Esophagus squamous epithelium (tissue), 5 donors: ENCODE measurements around the gene LSM8. TPM values are rescaled to one million over a fixed set of nuclear protein-coding genes. Genes with fewer than 3 reads are reported as not detected.

Experiments used
- DNase-seq: peaks from one replicate; lab custom pipeline; 2025; lab: John Stamatoyannopoulos, UW
- H3K27ac ChIP-seq, 4 donors: fragments of 200-600 bp; sonication (generic); one replicate each; pipeline ENCODE4 v1.5.1; 2016 to 2019; ENCODE audit warnings: mild to moderate bottlenecking in 1 of 4
- H3K27me3 ChIP-seq, 4 donors: fragments of 200-600 bp; sonication (generic); 1 replicate in 3 of 4; 2 replicates in 1 of 4; pipeline versions ENCODE4 v1.5.1 to v1.6.0; 2017 to 2021; ENCODE audit warnings: antibody characterized with exemption in 1 of 4
- H3K36me3 ChIP-seq, 3 donors: fragments of 200-600 bp; sonication (generic); one replicate each; pipeline ENCODE4 v1.5.1; 2016 to 2019
- H3K4me1 ChIP-seq, 3 donors: fragments of 200-600 bp; sonication (generic); one replicate each; pipeline ENCODE4 v1.5.1; 2017 to 2019
- H3K4me3 ChIP-seq, 4 donors: fragments of 200-600 bp; sonication (generic); 1 replicate in 3 of 4; 2 replicates in 1 of 4; pipeline ENCODE4 v1.5.1; 2016 to 2019; ENCODE audit warnings: mild to moderate bottlenecking in 2 of 4, moderate library complexity in 1 of 4
- H3K9me3 ChIP-seq, 3 donors: fragments of 200-600 bp; sonication (generic); one replicate each; pipeline ENCODE4 v1.5.1; 2016 to 2019
- POLR2A ChIP-seq, 4 donors: fragments of 450-650 bp; IDR thresholded peaks; one replicate each; pipeline ENCODE4 v1.6.1; 2017; ENCODE audit warnings: antibody characterized with exemption in 4 of 4, mild to moderate bottlenecking in 4 of 4, moderate library complexity in 3 of 4
- WGBS, 2 donors: methylation state at CpG; one replicate each; pipeline ENCODE4 v1.1.5; 2018; 5-methylcytosine and 5-hydroxymethylcytosine counted together
- intact Hi-C: fragments of 100-400 bp; cut with DNase I; formaldehyde crosslinking; loops from one replicate; pipeline ENCODE4 v1.15.0; 2022
- total RNA-seq, 4 donors: library from RNA; depleted of rRNA; stranded (reverse); fragments of >200 nt; gene quantifications; one replicate each; pipeline ENCODE4 v1.1.0, GENCODE V29; 2016
- TF ChIP-seq, protein P1 (sequence below), 6 experiments: fragments of 450-650 bp in 4 of 6; fragments of 200-600 bp in 2 of 6; sonication (generic) in 2 of 6; IDR thresholded peaks; one replicate each; pipeline ENCODE4 v1.5.1; 2016 to 2019; ENCODE audit warnings: antibody characterized with exemption in 6 of 6, mild to moderate bottlenecking in 4 of 6, moderate library complexity in 4 of 6
- donor health status: DM: yes; HTN: yes; CAD: no.

Gene LSM8
- total RNA-seq, 4 donors from 2014 or later = 14.5 to 64.0 (median 35.6) TPM

DNA sequence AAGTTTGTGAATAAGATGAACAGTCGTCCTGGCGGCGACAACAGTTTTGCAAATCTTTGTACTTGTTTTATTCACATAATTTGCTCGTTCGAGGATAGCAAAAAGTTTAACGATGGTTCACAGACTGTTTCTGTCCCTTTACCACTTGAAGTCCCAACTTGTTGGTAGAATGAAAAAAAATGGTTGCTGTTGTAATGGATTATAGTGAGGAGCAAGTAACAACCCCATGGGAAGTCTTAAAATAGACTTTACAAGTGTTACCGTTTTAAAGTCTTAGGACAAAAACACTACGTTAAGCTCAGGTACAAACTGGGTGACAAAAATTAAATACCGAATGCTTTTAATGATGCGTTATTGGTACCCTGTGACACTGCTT, 589 bp downstream of the LSM8 start:
- TF ChIP-seq POLR2A (IDR thresholded peaks at IDR 0.05) = no peak
- TF ChIP-seq, protein P1, sequence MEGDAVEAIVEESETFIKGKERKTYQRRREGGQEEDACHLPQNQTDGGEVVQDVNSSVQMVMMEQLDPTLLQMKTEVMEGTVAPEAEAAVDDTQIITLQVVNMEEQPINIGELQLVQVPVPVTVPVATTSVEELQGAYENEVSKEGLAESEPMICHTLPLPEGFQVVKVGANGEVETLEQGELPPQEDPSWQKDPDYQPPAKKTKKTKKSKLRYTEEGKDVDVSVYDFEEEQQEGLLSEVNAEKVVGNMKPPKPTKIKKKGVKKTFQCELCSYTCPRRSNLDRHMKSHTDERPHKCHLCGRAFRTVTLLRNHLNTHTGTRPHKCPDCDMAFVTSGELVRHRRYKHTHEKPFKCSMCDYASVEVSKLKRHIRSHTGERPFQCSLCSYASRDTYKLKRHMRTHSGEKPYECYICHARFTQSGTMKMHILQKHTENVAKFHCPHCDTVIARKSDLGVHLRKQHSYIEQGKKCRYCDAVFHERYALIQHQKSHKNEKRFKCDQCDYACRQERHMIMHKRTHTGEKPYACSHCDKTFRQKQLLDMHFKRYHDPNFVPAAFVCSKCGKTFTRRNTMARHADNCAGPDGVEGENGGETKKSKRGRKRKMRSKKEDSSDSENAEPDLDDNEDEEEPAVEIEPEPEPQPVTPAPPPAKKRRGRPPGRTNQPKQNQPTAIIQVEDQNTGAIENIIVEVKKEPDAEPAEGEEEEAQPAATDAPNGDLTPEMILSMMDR (IDR thresholded peaks at IDR 0.05) = no peak
- WGBS, 2 donors = 6 to 8% methylated on average over 10 of the region's 10 CpGs

DNA sequence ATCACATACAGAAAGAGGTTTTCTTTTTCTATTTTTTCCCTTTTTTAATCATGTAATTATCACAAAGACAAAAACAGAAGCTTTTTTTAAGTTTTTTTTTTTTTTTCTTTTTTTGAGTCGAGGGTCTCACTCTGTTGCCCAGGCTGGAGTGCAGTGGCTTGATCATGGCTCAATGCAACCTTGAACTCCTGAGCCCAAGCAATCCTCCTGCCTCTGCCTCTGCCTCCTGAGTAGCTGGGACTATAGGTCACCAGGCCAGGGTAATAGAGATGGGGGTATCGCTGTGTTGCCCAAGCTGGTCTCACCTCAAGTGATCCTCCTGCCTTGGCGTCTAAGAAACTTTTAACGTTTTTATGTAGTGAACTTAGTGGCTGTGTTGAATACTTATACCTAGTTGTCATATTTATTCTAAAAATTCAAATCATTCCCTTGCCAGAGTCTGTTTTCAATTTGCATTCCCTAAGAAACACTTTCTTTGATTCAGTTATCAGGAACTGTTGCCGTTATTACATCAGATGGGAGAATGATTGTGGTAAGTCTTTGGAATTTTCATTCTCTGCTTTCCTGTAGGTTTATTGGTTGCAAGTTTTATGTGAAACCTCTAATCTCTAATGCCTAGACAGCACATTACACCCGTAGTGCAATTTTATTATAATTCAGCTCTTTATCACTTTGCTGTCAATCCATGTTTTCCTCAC, 1.3 kb downstream of the LSM8 start:
- H3K27me3 ChIP-seq = no peaks in the 10 kb centered on the region
- intact Hi-C loops = no loop called here
- H3K4me3 ChIP-seq = peak overlapping the region in 3 of 4 donors; percentile 82 to 96 (median 92)
- H3K4me1 ChIP-seq = peaks cover 12 to 44% (median 25%) of the 10 kb centered on the region in 3 donors
- WGBS, 2 donors = 61 to 73% methylated on average over 6 of the region's 6 CpGs
- TF ChIP-seq POLR2A (IDR thresholded peaks at IDR 0.05) = no peak
- TF ChIP-seq, protein P1 (IDR thresholded peaks at IDR 0.05) = no peak
- no peak for DNase-seq
- H3K27ac ChIP-seq = peak overlapping the region in 1 of 4 donors; percentile 98
- H3K36me3 ChIP-seq = peaks cover 0 to 33% (median 6%) of the 10 kb centered on the region in 3 donors
- H3K9me3 ChIP-seq = no peaks in the 10 kb centered on the region

More for the DNA sequence above, 589 bp downstream of the LSM8 start:
- intact Hi-C loops = no loop called here
- H3K27ac ChIP-seq = peak overlapping the region; percentile 94 to 98 (median 95)
- H3K27me3 ChIP-seq = no peaks in the 10 kb centered on the region
- H3K9me3 ChIP-seq = no peaks in the 10 kb centered on the region
- DNase-seq = no peak
- peaks cover 0 to 25% (median 6%) of the 10 kb centered on the region in 3 donors for H3K36me3 ChIP-seq
- peak overlapping the region; percentile 82 to 96 (median 90) for H3K4me3 ChIP-seq
- H3K4me1 ChIP-seq = peaks cover 12 to 44% (median 25%) of the 10 kb centered on the region in 3 donors

DNA sequence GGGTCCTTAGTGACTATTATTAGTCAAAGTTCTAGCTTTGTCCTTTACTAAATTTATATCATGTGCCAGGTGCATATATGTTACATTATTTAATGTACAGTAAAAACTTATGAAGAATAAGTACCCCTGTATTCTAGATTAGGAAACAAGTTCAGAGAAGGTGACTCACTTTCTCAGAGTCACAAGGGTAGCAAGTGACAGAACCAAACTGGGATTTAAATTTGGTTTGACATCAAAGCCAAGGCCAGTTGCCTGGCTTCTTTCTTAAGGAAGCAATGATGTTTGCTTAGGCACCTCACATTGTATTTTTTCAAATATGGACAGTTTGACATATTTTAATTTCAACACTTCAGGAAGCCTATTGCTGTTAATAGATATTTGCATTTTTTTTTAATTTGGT, 2.5 kb downstream of the LSM8 start:
- no peak for TF ChIP-seq POLR2A (IDR thresholded peaks at IDR 0.05)
- TF ChIP-seq, protein P1 (IDR thresholded peaks at IDR 0.05) = no peak
- intact Hi-C loops = no loop called here
- no peak for DNase-seq

DNA sequence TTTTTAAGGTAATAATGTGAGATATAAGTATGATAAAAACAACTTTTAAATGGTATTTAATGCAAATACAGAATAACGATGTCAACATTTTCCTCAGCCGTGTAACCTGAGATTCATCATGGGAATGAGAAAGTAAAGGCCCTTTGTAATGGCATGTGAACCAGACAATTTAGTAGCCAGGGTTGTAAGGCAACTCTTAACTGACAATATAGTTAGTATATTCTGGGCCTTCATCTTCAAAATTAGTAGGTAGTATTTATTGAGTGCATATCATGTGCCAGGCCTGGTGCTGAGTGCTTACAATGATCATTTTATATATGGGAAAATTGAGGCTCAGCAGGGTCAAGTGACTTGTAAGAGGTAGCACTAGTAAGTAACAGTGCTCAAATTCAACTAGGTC, 10.6 kb downstream of the LSM8 start:
- WGBS, 2 donors = 74 to 82% methylated on average over 2 of the region's 2 CpGs
- H3K9me3 ChIP-seq = no peaks in the 10 kb centered on the region
- H3K4me3 ChIP-seq = no peak overlapping the region
- no peak for DNase-seq
- no peaks in the 10 kb centered on the region for H3K4me1 ChIP-seq
- intact Hi-C loops = no loop called here
- TF ChIP-seq, protein P1 (IDR thresholded peaks at IDR 0.05) = no peak
- no peak for TF ChIP-seq POLR2A (IDR thresholded peaks at IDR 0.05)
- H3K27ac ChIP-seq = no peak overlapping the region
- peaks cover 0 to 45% (median 0%) of the 10 kb centered on the region in 3 donors for H3K36me3 ChIP-seq
- no peaks in the 10 kb centered on the region for H3K27me3 ChIP-seq

More for the DNA sequence above, 2.5 kb downstream of the LSM8 start:
- H3K9me3 ChIP-seq = no peaks in the 10 kb centered on the region
- no peaks in the 10 kb centered on the region for H3K27me3 ChIP-seq
- H3K27ac ChIP-seq = no peak overlapping the region
- H3K36me3 ChIP-seq = peaks cover 0 to 45% (median 6%) of the 10 kb centered on the region in 3 donors
- no peak overlapping the region for H3K4me3 ChIP-seq
- H3K4me1 ChIP-seq = peaks cover 12 to 44% (median 25%) of the 10 kb centered on the region in 3 donors

DNA sequence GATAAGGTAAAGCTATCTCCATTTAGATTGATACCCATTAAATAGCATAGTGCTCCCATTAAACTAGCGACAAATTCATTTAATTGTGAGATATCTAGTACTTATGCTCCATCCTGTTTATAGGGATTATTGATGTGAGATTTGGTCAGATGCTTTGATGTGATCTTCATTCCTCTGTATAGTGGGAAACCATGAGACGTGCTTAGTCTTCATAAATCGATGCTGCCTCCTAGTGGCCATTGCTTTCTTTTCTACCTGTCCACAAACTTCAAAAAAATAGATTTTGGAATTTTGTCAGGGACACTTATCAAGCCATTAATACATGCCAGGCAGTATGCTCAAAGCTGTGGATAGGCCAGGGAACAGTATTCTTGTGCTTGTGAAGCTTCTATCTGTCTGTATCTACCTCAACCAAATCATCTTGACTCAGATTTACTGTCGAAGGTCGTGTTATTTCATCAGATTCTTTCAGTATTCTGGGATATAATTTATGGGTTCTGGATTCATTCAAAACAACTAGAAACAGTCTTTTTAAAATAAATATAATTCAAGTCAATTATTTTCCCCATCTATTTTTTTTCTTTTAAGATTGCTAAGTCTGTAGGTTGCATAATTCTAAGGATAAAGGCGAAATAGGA, 12.0 kb downstream of the LSM8 start:
- Histone ChIP-seq H3K9me3 (no peaks in the 10 kb centered on the region), H3K27ac (no peak overlapping the region), H3K36me3 (peaks cover 0 to 31% (median 0%) of the 10 kb centered on the region in 3 donors), H3K4me1 (no peaks in the 10 kb centered on the region), H3K4me3 (no peak overlapping the region), H3K27me3 (no peaks in the 10 kb centered on the region)
- WGBS, 2 donors = 46 to 49% methylated on average over 6 of the region's 6 CpGs
- DNase-seq = no peak
- TF ChIP-seq, protein P1 (IDR thresholded peaks at IDR 0.05) = peak; percentile 35 to 65 (median 54)
- no peak for TF ChIP-seq POLR2A (IDR thresholded peaks at IDR 0.05)
- intact Hi-C loops = no loop called here
